HG03060 (cell line): ENCODE measurements around the gene DSCAML1.

Source experiments
- ATAC-seq: cut with Tn5 transposase; IDR thresholded peaks from one replicate; pipeline ENCODE4 v1.9.1; 2021; ENCODE audit warnings: low read depth, moderate number of reproducible peaks; ENCODE audit not compliant: unreplicated experiment

The DSCAML1 gene

GRCh38 chr11:117644403-117645155, 152.4 kb downstream of the DSCAML1 start:
- ATAC-seq: no peak

GRCh38 chr11:117643606-117644300, 153.3 kb downstream of the DSCAML1 start:
- ATAC-seq: no peak

GRCh38 chr11:117642835-117643234, 154.2 kb downstream of the DSCAML1 start:
- no peak for ATAC-seq

GRCh38 chr11:117642396-117642795, 154.6 kb downstream of the DSCAML1 start:
- no peak for ATAC-seq

- ATAC-seq: no peak
Observed at GRCh38 chr11:117641008-117641915, 155.8 kb downstream of the DSCAML1 start.

GRCh38 chr11:117640041-117640440, 157.0 kb downstream of the DSCAML1 start:
- ATAC-seq: no peak

GRCh38 chr11:117639601-117640000, 157.4 kb downstream of the DSCAML1 start:
- no peak for ATAC-seq

- ATAC-seq: no peak
Observed at GRCh38 chr11:117638911-117639543, 158.0 kb downstream of the DSCAML1 start.

- no peak for ATAC-seq
Observed at GRCh38 chr11:117634756-117635603, 162.0 kb downstream of the DSCAML1 start.

- ATAC-seq: no peak
Observed at GRCh38 chr11:117633976-117634755, 162.8 kb downstream of the DSCAML1 start.

GRCh38 chr11:117633186-117633754, 163.7 kb downstream of the DSCAML1 start:
- ATAC-seq: no peak

GRCh38 chr11:117632306-117632705, 164.7 kb downstream of the DSCAML1 start:
- ATAC-seq: no peak

GRCh38 chr11:117631336-117632140, 165.5 kb downstream of the DSCAML1 start:
- no peak for ATAC-seq

GRCh38 chr11:117629891-117630538, 167.0 kb downstream of the DSCAML1 start:
- ATAC-seq: no peak

GRCh38 chr11:117629146-117629545, 167.9 kb downstream of the DSCAML1 start:
- ATAC-seq: no peak

- no peak for ATAC-seq
Observed at GRCh38 chr11:117627259-117627658, 169.8 kb downstream of the DSCAML1 start.

- ATAC-seq: no peak
Observed at GRCh38 chr11:117626576-117626975, 170.4 kb downstream of the DSCAML1 start.
